ENCODE data around the gene KRIT1.

Gene KRIT1

DNA sequence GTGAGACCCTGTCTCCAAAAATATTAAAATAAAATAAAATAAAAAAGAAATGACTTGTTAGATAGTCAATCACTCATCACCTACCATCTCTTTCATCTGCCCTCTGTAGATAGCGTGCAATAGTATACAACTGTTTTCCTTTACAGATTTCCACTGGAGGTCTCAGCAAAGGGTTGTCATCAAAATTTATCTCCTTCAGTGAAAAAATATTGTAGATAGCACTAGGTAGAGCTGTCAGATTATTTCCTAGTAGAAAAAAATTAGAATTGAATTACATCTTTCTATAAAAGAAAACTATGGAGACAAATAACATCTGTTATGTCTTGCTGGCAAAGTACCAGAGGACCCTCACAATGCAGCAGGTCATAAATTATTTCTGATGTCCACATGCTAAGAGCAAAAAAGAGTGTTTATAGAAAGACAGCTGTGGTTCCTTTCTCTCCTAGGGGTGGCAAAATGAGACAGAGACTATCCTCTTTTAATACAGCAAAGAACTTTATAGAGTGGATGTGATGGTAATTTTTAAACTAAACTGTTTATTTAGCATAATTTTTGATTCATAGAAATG lies 95.2 kb downstream of the KRIT1 start:
- DNase-seq (ENCODE audit: low read depth) = no peak

DNA sequence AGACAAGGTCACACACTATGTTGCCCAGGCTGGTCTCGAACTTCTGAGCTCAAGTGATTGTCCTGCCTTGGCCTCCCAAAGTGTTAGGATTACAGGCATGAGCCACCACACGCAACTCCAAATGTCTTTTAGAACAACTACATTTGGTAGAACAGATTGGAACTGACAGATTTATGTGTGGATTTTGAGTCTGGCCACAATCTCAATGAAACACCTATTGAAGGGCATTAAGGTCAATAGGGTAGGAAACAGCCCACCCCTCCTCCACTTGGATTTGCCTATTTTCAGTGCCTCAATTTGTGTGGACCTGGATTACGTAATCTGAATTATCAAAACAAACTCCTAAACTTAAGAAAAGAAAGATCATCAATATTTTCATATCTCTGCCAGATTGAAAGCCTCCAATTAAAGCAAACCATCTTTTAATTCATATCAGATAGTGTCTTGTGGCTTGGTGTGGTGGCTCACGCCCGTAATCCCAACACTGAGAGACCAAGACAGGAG lies 95.9 kb downstream of the KRIT1 start:
- DNase-seq (ENCODE audit: low read depth) = no peak

Measured in stimulated activated CD8-positive, alpha-beta memory T cell treated with anti-CD3 and anti-CD28 coated beads, Interleukin-7, amount 100 ng/mL, for 24 hours (primary cell).